GM19452 (cell line): ENCODE measurements around the gene SUFU.
A peak's percentile ranks its signal among the peaks of the same experiment; 100 is the strongest.
"Not testable (repeated sequence)": the region's sequence is repeated elsewhere in the genome, so short reads cannot be mapped to it uniquely, and the experiment has no call there.

Experiments used
- ATAC-seq: cut with Tn5 transposase; IDR thresholded peaks from one replicate; pipeline ENCODE4 v1.9.1; 2021; ENCODE audit not compliant: unreplicated experiment

The SUFU gene

DNA sequence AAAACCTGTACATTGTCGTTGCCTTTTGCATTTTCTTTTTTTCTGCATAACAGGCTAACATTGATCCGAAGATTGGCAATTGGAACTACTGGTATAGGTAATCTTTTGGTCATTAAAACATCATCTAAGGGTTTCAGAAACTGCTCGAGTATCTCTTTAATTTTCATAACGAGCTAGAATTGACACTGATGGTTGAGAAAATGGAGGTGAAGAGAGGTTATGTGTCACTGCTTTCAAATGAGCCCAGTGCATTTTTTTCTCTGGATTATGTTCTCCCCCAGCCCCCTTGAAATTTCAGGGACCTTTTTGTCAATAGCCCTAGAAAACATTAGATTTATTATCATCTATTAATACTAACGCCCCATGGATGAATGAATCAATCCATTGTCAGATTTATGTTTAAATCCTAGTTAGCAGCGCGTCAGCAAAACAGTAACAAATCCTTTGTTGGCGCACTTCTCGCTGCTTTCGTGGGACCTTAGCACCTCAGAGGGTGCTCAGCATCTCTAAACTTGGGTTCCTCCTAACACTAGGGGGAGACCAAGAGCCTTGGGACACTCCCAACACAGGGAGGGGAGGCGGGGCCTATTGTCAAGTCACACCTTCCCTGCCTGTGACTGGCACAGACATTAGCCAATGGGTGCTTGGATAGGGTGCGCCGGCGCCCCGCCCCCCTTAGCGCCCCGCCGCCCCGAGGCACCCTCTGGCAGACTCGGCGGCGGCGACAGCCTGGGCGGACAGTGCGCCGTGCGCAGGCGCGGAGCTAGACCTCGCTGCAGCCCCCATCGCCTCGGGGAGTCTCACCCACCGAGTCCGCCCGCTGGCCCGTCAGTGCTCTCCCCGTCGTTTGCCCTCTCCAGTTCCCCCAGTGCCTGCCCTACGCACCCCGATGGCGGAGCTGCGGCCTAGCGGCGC is at the start of gene SUFU:
TSS of gene SUFU (plus strand) at position 709 of the 915 bp plus-strand sequence. CDS start at position 890, 181 bp downstream.
- ATAC-seq, result peak; percentile 62

DNA sequence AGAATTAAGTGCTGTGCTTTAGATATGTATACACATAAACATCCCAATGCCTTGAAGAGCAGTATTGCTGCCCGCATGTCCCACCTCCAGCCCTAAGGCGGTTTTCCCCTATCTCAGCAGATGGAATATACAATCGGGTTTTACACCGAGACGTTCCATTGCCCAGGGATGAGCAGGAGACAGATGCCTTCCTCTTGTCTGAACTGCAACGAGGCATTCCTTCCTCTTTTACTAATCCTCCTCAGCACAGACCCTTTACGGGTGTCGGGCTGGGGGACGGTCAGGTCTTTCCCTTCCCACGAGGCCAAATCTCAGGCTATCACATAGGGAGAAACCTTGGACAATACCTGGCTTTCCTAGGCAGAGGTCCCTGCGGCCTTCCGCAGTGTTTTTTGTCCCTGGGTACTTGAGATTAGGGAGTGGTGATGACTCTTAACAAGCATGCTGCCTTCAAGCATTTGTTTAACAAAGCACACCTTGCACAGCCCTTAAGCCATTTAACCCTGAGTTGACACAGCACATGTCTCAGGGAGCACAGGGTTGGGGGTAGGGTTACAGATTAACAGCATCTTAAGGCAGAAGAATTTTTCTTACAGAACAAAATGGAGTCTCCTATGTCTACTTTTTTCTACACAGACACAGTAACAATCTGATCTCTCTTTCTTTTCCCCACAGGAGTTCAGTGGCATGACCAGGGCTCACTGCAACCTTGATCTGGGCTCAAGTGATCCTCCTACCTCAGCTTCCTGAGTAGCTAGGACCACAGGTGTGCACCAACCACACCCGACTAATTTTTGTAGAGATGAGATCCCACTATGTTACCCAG is 48.9 kb upstream of the SUFU start:
- ATAC-seq, result not testable (repeated sequence)

DNA sequence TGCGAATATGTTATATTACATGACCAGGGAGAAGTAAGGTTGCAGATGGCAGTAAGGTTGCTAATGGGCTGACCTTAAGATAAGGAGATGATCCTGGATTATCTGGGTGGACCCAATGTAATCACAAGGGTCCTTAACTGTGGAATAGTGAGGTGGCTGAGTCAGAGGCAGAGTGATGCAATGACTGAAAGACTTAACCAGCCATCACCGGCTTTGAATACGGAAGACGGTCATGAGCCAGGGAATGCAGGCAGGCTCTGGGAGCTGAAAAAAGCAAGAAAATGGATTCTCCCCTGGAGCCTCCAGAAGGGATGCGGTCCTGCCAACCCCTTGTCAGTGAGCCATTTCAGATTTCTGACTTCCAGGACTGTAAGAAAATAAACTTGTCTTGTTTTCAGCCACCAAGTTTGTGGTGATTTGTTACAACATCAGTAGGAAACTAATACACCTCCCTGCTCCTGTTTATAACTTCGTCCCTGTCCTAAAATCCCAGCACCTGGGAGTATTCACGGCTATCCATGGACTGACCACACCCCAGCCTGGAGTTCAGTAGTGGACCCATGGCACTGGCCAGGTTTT is 47.8 kb upstream of the SUFU start:
- no peak for ATAC-seq

- no peak for ATAC-seq
Measured at GRCh38 chr10:102457591-102458150, 46.1 kb upstream of the SUFU start.

DNA sequence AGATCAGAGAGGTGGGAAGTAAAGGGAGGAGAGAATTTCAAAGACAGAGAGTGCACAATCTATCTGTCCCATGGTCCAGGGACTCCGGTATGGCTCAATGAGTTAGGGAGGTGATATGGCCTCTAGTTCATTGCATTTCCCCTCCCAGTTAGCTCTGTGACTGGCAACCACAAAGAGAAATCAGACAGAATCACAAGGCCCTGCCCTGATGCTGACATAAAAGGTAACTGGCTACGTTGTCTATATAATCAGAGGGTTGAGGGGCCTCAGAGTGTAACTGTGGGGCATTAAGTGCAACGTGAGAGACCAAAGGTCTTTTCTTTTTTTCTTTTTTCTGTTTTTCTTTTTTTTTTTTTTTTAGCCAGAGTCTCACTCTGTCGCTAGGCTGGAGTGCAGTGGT is 45.1 kb upstream of the SUFU start:
- no peak for ATAC-seq

DNA sequence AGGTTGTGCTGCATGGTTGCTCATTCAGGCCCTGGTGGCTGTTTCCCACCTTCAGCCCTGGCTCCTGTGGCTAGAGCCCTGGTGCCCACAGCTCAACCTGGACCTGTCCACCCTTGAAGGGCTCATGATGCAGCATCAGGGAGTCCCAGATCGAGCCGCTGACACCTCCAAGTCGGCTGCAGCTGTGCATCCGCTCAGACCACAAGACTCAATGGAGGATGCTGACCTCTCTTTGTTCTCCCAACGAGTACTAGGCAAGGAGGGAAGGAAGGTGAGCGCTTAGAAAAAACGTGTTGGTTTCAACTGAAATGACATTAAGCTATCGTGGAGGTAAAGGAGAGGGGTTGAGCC is 43.0 kb upstream of the SUFU start:
- ATAC-seq, result peak; percentile 37

DNA sequence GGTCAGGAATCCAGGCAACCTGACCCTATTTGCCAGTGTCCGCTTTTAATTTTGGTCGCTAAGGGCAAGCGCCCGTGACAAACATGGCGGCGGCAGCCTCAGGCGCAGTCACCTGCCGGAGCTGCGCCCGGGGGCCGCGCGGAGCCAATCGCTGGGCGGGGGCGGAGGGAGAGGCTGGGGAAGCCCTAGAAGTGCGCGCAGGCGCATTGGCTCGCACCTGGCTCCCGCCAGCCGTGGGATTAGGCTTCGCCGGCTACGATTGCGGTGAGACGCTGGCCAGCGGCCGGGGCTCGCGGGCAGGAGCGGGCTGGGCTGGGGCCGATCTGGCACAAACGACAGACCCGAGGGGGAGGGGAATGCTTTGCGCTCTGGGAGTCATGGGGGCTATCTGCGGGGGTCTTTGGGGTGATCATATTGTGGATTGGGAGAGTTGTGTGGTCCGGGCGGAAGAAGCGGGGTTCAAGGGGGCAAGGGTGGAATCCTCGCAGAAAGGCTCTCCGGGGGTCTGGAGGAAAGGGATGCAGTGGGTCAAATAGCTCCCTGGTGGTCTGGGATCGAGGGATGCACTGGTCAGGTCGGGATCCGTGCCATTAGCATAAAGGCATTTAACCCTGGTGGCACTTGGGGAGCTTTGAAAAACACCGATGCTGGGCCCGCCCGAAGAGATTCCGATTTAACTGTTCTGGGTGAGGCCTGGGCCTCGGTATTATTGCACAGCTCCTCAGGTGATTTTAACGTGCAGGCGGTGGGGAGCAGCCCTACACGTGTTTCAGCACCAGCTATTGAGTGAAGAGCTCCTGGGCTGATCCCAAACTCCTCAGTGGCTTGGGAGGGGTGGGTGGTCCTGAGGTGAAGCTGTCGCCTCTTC is 42.4 kb upstream of the SUFU start:
- peak; percentile 82 for ATAC-seq

GRCh38 chr10:102462512-102463054 is 41.2 kb upstream of the SUFU start:
- no peak for ATAC-seq

DNA sequence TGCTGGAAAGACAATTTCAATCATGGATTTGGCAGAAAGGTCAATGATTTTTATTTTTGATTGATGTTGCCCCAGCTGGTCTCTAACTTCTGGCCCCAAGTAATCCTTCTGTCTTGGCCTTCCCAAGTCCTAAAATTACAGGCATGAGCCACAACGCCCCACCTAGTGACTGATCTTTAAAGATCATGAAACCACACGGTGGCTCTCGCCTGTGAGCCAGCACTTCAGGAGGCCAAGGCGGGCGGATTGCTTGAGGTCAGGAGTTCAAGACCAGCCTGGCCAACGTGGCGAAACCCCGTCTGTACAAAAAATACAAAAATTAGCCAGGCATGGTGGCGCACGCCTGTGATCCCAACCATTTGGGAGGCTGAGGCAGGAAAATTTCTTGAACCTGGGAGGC is 39.8 kb upstream of the SUFU start:
- no peak for ATAC-seq

- ATAC-seq, result no peak
Measured at GRCh38 chr10:102465466-102465865, 38.3 kb upstream of the SUFU start.

DNA sequence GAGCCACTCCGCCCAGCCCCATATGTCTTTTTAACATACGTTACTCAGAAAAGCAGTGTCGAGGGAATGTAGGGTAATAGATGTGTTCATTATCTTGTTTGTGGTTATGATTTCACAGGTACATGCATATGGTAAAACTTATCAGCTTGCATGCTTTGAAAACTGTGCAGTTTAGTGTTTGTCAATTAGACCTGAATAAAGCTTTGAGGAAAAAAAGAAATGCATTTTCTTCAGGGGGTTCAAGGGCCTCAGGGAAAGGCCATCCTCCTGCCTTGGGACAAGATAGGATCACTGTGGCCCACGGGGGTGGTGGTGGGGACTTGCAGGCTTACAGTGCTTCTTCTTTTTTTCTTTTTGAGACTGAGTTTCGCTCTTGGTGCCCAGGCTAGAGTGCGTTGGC is 36.5 kb upstream of the SUFU start:
- no peak for ATAC-seq

DNA sequence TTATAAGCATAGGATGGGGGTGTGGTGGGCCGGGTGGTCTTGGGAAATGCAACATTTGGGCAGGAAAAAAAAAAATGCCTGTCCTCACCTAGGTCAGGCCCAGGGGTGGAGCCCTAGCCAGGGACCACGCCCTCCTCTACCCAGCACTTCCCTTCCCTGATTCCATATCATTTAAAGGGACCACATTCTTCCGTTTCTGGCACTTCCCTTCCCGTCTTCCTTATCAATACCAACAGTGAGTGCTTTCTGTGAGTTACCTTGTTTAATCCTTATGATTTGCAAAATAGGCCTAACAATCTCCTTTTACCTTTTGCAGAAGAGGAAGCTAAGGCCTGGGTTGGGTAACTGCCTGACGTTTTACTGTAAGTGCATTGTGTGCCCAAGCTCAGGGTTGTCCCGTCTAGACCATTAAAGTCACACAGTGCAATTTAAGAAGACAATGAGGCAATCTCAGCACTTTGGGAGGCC is 35.8 kb upstream of the SUFU start:
- ATAC-seq, result no peak

- ATAC-seq, result no peak
Measured at GRCh38 chr10:102468683-102469082, 35.1 kb upstream of the SUFU start.

GRCh38 chr10:102470579-102471546 is 32.9 kb upstream of the SUFU start:
- ATAC-seq, result no peak

DNA sequence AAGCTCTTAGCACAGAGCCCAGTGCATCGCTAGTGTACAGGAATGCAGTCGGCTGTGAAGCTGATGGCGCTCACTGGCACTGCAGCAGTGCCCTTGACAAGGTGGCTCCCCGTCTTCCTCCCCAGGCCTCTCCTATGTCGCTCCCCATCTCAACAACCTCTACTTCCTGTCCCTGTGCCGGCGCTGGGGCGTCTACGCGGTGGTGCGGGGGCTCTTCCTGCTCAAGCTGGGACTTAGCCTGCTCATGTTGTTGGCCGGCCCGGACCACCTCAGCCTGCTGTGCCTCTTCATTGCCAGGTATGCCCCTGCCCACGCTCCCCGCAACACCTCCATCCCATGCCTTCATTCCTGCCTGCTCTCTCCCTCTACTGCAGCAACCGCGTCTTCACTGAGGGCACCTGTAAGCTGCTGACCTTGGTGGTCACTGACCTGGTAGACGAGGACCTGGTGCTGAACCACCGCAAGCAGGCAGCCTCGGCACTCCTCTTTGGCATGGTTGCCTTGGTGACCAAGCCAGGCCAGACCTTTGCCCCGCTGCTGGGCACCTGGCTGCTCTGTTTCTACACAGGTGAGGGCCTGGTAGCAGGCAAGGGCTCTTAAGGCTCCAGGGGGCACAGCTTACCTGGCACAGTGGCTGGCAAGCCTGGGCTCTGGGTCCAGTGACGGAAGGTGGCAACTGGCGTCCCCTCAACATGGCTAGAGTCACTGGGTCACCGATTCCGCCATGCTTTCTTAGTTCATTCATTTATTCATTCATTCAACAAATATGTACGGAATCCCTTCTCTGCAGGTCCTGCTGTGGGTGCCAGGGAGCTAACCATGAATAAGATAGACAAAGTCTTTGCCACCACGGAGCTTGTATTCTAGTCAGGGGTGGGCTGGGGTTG is 30.1 kb upstream of the SUFU start:
- no peak for ATAC-seq

DNA sequence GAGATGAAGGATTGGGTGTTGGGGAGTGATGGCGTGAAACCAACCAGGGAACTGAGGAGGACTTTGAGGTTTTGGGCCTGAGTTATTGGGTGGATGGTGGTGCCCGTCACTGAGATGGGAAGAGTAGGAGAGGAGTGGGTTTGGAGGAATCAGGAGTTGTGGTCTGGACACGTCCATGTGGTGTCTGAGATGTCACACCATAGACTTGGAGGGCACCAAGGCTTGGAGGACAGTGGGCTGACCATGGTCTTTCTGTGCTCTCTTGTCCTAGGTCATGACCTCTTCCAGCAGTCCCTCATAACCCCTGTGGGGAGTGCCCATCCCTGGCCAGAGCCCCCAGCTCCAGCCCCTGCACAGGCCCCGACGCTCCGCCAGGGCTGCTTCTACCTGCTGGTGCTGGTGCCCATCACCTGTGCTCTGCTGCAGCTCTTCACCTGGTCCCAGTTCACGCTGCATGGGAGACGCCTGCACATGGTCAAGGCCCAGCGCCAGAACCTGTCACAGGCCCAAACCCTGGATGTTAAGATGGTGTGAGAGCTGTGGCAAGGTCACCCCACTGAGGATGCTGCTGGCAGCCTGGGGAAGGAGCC is 28.2 kb upstream of the SUFU start:
- ATAC-seq, result no peak

DNA sequence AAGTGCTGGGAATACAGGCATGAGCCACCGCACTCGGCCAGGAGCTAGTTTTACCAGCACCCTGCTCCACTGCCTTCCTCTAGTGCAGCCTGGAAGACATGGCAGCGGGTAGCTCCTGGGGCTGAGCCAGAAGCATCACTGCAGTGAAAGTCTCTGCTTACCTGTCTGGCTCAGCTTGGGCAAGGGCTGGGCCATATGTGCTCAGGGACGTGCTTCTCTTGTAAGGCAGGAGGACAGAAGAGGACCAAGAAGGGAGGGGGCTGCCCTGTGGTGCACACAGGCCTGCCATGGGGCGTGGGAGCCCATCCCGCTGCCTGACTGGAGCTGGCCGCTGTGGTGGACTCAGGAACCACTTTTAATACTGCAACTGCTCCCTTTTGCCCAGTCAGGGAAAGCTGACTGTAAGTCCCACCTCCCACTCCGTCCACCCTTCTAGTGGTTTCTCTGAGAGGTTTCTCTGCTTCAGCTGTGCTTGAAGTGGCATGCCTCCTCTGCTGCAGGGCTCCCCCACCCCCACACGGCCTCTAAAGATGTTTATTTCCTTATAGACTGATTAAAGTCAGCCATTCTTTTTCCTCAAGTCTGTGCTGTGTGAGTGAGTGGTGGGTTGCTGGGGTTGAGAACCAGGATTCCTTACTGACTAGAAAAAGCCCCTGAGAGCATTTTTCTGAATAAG is 27.2 kb upstream of the SUFU start:
- no peak for ATAC-seq
